KOPT-K1 (cell line): Measurements from ENCODE around the gene BPIFB1.

Experiments
- H3K27ac ChIP-seq: fragments of 200-600 bp; sonication (generic); 2 replicates; pipeline ENCODE4 v1.5.1; 2016; ENCODE audit warnings: antibody characterized with exemption, mild to moderate bottlenecking, low read depth, low read length; ENCODE audit not compliant: poor library complexity, severe bottlenecking
- H3K36me3 ChIP-seq: fragments of 200-600 bp; sonication (generic); 2 replicates; pipeline ENCODE4 v1.5.1; 2017; ENCODE audit warnings: antibody characterized with exemption, mild to moderate bottlenecking, low read length, moderate library complexity; ENCODE audit not compliant: insufficient read depth
- H3K9me3 ChIP-seq: fragments of 200-600 bp; sonication (generic); 2 replicates; pipeline ENCODE4 v1.5.1; 2017; ENCODE audit warnings: antibody characterized with exemption, low read length, mild to moderate bottlenecking; ENCODE audit not compliant: insufficient read depth, poor library complexity, severe bottlenecking

The BPIFB1 gene

DNA sequence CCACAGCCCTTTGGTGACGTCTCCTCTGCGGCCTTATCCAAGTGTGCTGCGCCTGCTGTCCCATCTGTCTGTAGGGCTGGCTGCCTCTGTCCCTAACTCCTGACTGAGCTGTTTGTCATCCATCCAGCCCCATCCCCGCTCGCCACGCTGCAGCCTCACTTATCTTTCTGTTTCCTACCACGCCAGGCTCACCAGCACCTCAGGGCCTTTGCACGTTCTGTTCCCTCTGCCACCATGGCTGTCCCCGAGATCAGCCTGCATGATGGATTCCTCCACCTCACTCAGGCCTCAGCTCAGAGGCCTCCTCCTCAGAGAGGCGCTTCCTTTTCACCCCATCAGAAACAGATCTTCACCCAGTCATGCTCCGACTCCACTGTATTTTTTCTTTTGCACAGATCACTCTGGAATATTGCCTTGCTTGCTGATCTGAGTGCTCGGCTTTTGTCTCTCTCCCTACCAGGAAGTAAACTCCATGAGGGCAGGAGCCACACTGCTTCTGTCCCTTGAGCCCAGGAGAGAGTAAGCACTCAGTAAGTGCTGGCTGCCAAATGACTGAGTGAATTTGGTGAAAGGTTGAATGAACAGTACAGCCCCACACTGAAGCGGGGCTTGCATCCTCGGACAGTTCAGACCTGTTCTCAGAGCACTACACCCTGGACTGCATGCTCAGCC, 34.5 kb downstream of the BPIFB1 start:
- no peaks in the 10 kb centered on the region for H3K9me3 ChIP-seq
- H3K36me3 ChIP-seq, result no peaks in the 10 kb centered on the region
- H3K27ac ChIP-seq, result no peak overlapping the region

DNA sequence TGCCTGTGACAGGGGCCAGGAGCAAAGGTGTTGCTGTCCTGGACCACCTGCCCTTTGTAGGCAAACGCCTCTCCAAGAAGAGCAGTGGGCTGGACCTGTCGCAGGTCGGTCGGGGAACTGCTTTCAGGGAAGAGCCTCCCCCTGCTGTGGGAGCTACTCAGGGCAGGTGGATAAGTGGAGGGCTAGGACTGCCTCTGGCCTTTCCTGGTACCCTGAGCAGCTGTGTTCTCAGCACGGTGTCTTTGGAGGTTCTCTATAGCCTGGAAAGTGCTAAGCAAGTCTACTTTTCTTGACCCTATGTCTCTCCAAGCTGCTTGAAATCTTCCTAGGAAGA, 35.0 kb downstream of the BPIFB1 start:
- Histone ChIP-seq H3K36me3 (no peaks in the 10 kb centered on the region), H3K27ac (no peak overlapping the region), H3K9me3 (no peaks in the 10 kb centered on the region)

DNA sequence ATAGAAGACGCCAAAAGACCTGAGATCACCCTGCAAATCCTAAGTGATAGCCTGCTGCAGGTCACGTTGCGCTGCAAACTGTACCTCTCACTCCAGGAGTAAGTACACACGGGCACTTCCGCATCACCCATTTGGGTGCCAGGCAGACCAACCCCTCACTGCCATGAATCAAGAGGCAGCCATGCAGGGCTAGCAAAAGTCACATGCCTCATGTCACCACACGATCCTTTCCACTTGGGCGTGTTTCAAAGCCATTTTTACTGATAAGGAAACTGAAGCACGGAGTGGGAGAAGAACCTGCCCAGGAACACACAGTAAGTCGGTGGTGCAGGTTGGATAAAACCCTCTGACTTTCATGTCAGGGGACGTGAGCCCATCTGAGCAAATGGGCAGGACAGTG, 37.0 kb downstream of the BPIFB1 start:
- no peak overlapping the region for H3K27ac ChIP-seq
- H3K36me3 ChIP-seq, result no peaks in the 10 kb centered on the region
- no peaks in the 10 kb centered on the region for H3K9me3 ChIP-seq

DNA sequence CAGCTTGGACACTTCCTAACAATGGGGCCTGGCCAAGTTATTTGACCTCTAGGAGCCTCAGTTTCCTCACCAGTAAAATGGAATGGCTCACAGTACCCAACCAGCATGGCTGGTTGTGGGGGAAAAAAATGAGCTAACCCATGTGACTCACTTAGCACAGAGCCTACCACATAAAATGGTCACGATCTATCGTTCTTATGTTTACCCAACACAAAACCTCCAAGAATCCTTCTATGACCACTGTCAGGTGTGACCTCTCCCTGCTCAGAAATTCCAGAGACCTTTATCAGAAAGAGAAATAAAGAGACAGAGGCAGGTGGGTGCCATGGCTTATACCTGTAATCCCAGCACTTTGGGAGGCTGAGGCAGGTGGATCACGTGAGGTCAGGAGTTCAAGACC, 39.4 kb downstream of the BPIFB1 start:
- no peaks in the 10 kb centered on the region for H3K9me3 ChIP-seq
- H3K36me3 ChIP-seq, result no peaks in the 10 kb centered on the region
- H3K27ac ChIP-seq, result no peak overlapping the region

DNA sequence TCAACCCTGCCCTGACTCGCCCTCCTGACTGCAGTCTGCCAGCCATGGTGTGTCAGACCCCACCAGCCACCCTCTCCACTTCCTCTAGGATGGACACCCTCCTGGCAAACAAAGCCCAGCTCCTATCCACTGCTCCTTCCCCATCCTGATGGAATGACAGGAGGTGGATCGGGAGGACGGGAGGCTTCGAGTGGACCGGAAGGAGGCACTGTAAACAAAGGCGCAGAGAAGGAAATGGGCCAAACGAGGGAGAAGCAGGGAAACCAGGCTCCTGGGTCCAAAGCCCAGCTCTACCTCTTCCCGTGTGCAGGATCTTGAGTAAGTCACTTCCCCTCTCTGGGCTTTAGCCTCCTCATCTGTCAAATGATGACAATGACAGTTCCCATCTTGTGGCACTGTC, 40.2 kb downstream of the BPIFB1 start:
- no peak overlapping the region for H3K27ac ChIP-seq
- no peaks in the 10 kb centered on the region for H3K9me3 ChIP-seq
- no peaks in the 10 kb centered on the region for H3K36me3 ChIP-seq

DNA sequence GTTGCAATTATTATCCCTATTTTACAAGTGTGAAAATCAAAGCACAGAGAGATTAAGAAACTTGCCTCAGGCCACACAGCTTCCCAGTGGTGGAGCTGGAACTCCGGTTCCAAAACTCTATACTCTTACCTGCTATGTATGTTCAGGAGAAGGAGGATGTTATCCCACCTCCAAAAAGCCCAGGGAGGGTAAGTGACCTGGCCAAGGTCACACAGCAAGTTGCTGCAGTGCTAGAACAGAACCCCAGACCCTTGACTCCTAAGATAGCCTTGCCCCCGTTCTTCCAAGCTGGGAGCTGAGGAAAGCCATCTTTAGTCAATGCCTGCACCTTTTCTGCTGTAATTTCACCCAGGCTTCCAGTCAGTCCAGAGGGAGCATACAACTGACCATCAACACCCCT, 42.3 kb downstream of the BPIFB1 start:
- no peak overlapping the region for H3K27ac ChIP-seq
- H3K36me3 ChIP-seq, result no peaks in the 10 kb centered on the region
- H3K9me3 ChIP-seq, result no peaks in the 10 kb centered on the region

DNA sequence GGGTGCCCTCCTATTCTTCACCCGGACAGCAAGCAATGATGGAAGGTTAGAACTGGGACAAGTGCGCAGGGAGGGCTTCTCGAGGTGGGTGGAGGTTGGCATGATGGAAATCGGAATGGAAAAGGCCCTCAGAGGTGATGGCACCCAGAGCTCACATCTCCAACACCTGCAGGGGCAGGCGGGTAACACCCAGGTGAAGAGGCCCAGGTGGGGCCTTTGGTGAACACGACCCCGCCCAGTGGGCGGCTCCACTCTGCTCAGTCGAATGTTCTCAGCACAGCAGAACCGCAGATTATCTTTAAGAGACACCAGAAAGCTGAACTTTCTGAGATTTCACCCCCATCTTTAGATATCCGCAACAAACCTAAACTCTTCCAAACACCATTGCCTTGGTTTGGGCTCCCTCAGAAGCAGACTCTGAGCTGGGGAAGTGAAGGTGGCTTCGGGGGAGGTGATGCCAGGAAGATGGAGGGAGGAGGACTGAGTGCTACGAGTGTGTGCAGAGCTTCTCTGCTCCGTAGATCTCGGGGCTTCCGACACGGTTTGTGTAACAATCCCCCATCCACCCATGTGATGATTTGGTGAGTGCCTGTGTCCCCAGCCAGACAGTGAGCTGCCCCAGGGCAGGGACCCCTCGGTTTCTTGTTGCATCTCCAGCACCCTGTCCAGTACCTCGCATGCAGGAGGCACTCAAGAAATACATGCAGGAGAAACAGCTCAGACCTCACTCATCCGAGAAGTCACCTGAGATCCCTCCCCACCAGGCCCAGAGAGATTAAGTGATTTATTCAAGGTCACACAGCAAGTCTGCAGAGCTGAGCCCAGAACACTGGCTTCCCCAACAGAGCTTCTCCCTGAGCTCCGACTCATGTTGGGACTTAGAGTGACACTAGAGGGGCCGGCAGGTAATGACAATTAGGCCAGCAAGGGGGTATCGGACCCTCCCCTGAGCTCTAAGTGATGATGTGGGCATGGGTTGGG, 45.4 kb downstream of the BPIFB1 start:
- no peaks in the 10 kb centered on the region for H3K36me3 ChIP-seq
- no peaks in the 10 kb centered on the region for H3K9me3 ChIP-seq
- H3K27ac ChIP-seq, result no peak overlapping the region

DNA sequence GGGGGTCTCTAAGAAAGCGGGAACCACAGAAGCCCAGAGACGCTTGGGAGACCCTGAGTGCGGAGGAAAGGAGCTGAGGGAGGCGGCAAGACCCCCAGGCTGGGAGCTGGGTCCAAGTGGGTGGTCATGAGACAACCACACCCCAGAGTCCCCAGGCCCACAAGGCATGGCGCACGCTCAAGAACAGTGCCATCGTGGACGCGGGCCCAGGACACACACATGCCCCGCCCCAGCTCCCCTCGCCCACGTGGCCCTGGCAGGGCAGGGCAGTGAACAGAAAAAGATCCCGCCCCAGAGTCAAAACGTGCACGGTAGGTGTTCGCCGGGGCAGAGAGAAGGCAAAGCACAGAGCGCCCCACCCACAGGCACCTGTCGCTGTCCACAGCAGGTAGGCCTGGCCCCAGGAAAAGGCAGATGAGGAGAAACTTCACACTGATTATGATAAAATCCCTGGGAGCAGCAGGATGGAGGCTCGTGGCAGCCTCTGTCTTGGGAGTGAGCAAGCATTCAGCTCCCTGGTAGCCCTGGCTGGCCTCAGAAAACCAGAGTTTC, 50.0 kb downstream of the BPIFB1 start:
- Histone ChIP-seq H3K36me3 (no peaks in the 10 kb centered on the region), H3K9me3 (no peaks in the 10 kb centered on the region), H3K27ac (no peak overlapping the region)

DNA sequence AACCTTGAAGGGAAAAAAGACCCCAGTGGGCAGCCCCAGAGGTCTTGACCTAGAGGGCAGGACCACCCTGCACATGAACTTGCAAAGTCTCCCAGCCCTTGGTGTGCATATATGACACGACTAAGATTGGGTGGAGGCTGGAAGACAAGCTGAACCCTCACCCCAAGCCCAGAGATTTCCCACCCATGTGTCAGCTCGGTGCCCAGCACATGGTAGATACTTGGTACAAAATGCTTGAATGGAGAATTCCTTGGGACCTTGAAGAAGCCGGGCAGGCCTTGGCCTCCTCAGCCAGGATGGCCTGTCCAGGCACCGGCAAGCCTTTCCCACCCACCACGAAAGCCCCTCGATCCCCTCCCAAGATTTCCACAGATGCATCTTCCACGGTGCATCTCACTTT, 50.6 kb downstream of the BPIFB1 start:
- H3K9me3 ChIP-seq, result no peaks in the 10 kb centered on the region
- no peaks in the 10 kb centered on the region for H3K36me3 ChIP-seq
- H3K27ac ChIP-seq, result no peak overlapping the region

DNA sequence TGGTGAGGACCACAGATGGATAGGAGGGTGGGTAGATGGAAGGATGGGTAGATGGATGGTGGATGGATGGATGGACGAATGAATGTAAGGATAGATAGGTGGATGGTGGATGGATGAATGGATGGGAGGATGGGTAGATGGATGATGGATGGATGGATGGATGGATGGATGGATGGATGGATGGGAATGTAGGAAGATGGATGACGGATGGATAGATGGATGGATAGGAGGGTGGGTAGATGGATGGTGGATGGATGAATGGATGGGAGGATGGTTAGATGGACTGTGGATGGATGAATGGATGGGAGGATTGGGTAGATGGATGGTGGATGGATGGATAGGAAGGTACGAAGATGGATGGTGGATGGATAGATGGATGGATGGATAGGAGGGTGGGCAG, 51.1 kb downstream of the BPIFB1 start:
- Histone ChIP-seq H3K27ac (no peak overlapping the region), H3K36me3 (no peaks in the 10 kb centered on the region), H3K9me3 (no peaks in the 10 kb centered on the region)

DNA sequence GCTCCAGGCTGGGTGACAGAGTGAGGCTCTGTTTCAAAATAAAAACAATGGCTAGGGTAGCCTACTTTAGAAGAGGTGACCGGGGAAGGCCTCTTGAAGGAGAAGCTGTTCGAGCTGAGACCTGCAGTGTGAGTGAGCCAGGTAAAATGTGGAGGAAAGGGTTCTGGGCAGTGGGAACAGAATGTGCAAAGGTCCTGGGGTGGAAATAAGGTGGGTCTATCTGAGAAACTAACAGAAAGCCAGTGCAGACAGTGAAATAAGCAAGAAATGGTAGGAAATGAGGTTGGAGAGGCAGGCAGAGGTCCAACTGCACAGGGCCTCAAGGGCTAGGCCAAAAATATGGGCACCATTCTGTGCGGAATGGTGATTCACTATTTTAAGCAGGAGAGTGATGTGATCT, 53.4 kb downstream of the BPIFB1 start:
- H3K36me3 ChIP-seq, result no peaks in the 10 kb centered on the region
- no peaks in the 10 kb centered on the region for H3K9me3 ChIP-seq
- H3K27ac ChIP-seq, result no peak overlapping the region

DNA sequence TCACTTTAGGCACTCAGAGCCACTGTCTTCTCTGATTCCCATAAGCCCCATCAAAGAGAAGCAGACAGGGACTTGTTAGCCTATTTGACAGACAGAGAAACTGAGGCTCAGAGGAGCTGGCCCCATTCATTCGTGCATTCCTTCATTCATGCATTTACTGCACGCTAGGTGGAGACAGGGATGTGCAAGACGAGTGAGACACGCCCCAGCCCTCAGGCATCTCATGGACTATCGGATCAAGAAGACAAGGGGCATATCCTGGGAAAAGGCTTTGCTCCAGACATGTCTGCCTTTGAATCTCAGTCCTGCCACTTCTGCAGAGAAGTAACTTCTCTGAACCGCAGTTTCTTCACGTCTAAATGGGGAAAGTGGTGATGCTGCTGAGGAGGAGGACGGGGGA, 54.1 kb downstream of the BPIFB1 start:
- Histone ChIP-seq H3K36me3 (no peaks in the 10 kb centered on the region), H3K9me3 (no peaks in the 10 kb centered on the region), H3K27ac (no peak overlapping the region)

DNA sequence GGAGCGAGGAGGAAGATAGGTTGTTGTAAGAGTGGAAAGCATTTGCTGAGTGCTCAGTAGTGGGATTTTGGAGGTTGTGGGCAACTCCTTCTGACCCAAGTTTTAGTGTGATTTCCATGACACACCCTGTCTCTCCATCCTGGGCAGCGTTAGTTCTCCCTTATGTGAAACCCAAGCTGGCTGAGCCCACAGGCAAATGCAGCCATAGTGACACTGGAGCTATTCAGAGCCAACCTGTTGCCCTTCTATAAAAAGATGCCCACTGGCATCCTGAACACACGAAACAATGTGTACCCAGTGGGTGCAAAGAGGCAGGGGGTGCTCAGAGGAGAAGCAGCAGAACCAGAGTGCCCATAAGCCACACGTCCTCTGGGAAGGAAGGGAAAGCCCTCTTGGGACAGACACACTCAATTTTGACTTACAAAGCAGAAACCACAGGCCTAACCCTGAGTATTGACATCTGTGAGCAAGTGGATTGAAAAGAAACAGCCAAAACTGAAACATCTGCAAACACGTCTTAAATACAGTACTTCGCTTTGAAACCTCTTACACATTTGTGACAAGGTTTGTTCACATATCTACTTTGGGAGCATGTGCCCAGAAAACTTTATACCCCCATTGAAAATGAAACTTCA, 54.6 kb downstream of the BPIFB1 start:
- no peak overlapping the region for H3K27ac ChIP-seq
- no peaks in the 10 kb centered on the region for H3K36me3 ChIP-seq
- no peaks in the 10 kb centered on the region for H3K9me3 ChIP-seq

DNA sequence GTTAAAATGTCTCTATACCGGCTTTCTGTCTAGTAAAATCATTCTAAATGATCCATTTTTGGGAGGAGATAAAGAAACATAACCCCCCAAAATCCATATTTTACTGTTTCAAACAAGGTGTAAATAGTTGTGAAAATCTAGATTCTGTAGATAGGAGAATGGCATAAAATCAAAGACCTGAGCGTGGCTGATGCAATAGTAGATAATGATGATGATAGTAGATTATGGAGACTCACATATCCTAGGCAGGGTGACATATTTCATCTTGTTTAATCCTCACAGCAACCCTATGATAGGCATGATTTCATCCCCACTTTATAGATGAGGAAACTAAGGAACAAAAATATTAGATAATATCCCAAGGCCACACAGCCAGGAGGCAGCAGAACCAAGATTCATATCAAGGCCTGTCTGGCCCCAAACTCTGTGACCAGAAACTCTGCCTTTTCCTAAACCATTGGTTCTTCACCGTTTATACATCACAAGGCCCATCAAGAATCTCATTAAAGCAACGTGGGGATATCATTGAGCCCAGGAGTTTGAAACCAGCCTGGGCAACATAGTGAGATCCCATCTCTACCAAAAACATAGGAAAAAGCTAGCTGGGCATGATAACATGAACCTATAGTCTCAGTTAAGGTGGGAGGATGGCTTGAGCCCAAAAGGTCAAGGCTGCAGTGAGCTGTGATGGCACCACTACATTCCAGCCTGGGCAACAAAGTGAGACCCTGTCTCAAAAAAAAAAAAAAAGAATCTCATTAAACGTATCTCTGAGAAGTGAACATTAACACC, 55.6 kb downstream of the BPIFB1 start:
- no peaks in the 10 kb centered on the region for H3K36me3 ChIP-seq
- no peak overlapping the region for H3K27ac ChIP-seq

More for the DNA sequence above, 55.6 kb downstream of the BPIFB1 start:
- H3K9me3 ChIP-seq, result no peaks in the 10 kb centered on the region
